ACC112 (cell line): Measurements from ENCODE around the gene FBLN1.

Source experiments
- H2AFZ ChIP-seq: fragments of 200-600 bp; sonication (generic); one replicate; pipeline ENCODE4 v1.6.0; 2017; ENCODE audit warnings: antibody characterized with exemption, low read length; ENCODE audit not compliant: unreplicated experiment
- H3K27ac ChIP-seq: fragments of 200-600 bp; sonication (generic); 2 replicates; pipeline ENCODE4 v1.5.1; 2014; ENCODE audit warnings: low read depth, mild to moderate bottlenecking, antibody characterized with exemption, low read length, moderate library complexity
- H3K27me3 ChIP-seq: fragments of 200-600 bp; sonication (generic); 2 replicates; pipeline ENCODE4 v1.6.1; 2014; ENCODE audit warnings: mild to moderate bottlenecking, antibody characterized with exemption, low read length, moderate library complexity, mixed read lengths; ENCODE audit not compliant: insufficient read depth
- H3K36me3 ChIP-seq: fragments of 200-600 bp; sonication (generic); 2 replicates; pipeline ENCODE4 v1.6.1; 2016; ENCODE audit warnings: mild to moderate bottlenecking, antibody characterized with exemption, low read length, moderate library complexity, mixed read lengths; ENCODE audit not compliant: insufficient read depth
- H3K4me1 ChIP-seq: fragments of 200-600 bp; sonication (generic); one replicate; pipeline ENCODE4 v1.6.1; 2016; ENCODE audit warnings: low read length, mixed read lengths; ENCODE audit not compliant: insufficient read depth, unreplicated experiment, control insufficient read depth
- H3K4me3 ChIP-seq: fragments of 200-600 bp; sonication (generic); 2 replicates; pipeline ENCODE4 v1.5.1; 2014; ENCODE audit warnings: mild to moderate bottlenecking, low read depth, low read length
- H3K79me2 ChIP-seq: fragments of 200-600 bp; sonication (generic); one replicate; pipeline ENCODE4 v1.6.0; 2016; ENCODE audit warnings: low read length; ENCODE audit not compliant: control insufficient read depth, unreplicated experiment, insufficient read depth

The FBLN1 gene

GRCh38 chr22:45503816-45504372, 1.2 kb downstream of the FBLN1 start:
- H3K27ac ChIP-seq: peak overlapping the region; percentile 42; the same call in 1 of the 2 replicates
- no peaks in the 10 kb centered on the region for H3K27me3 ChIP-seq
- peaks cover 3% of the 10 kb centered on the region for H3K4me1 ChIP-seq
- H3K36me3 ChIP-seq: no peaks in the 10 kb centered on the region
- peak overlapping the region; percentile 87 for H3K4me3 ChIP-seq
- peak overlapping the region; percentile 50 for H2AFZ ChIP-seq
- peaks cover 30% of the 10 kb centered on the region for H3K79me2 ChIP-seq

DNA sequence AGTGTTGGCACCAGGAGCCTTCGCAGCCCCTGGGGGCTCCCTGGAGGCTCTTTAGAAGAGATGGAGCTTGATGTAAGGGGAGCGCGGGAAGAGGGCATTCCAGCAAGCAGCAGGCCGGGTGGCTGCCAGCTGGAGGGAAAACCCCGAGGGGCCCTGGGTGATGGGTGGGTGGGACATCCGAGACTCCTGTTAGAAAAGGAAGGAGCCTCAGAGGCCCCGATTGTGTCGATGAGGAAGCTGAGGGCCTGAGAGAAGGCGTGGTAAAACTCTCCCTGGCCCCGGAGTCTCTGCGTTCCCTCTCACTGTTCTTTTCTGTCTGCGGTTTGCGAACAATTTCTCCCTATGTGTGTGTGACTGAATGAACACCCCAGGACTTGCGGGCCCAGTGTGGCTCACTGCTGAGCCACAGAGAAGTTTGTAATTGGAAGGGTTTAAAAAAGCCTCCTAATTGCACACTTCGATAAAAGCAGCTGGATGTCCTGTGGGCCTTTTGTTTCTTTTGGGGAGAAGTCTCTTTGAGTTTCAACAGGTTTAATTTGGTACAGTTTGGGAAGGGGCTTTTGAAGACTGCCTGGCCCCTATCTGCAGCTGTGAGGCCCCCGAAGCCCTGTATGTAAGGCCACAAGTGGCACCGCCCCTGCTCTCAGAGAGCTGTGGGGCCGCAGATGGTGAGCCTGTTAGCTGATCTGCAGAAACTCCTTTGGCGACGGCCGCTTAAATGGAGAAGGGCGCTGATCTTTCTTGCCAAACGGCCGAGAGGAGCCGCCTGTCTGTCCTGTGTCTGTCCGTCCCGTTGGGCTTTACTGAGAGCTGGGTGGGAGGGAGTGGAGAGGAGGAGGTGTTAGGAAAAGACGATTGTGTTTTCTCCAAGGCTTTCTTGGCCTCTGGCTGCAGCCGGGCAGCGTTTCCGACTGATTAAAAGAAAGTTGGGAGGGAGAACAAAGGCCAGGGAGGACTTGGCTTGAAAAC, 2.0 kb downstream of the FBLN1 start:
- Histone ChIP-seq H2AFZ (peak overlapping the region; percentile 62), H3K36me3 (no peaks in the 10 kb centered on the region), H3K79me2 (peaks cover 30% of the 10 kb centered on the region), H3K27me3 (no peaks in the 10 kb centered on the region), H3K4me3 (peak overlapping the region; percentile 87), H3K27ac (peak overlapping the region; percentile 42), H3K4me1 (peaks cover 3% of the 10 kb centered on the region)

DNA sequence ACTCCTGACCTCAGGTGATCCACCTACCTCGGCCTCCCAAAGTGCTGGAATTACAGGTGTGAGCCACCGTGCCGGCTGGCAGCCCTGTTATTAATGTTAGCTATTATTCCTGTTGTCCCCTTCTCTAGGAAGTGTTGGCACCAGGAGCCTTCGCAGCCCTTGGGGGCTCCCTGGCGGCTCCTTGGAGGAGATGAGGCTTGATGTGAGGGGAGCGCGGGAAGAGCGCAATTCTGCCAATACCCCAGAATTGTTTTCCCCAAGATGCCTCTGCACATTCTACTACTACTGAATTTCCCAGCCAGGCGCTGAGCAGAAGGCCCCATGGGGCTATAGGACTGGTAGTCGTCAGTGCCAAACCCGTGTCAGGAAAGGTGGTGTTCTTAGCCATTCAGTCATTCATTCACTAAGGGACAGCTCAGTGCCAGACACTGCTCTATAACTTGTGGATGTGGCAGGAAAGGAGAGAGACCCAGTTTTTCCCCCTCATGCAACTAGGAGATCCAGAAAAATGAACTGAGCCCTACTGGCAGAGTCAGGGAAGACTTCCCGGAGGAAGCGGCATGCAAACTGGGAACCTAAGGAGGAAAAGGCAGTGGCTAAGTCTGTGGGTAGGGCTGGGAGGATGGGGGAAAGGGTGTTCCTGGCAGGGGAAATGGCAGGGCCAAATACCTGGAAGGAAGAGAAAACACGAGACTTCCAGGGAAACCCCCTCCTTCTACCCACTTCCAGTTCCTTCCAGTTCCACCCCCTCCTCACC, 3.5 kb downstream of the FBLN1 start:
- Histone ChIP-seq H3K27ac (no peak overlapping the region), H3K27me3 (no peaks in the 10 kb centered on the region), H3K4me3 (no peak overlapping the region), H2AFZ (no peak overlapping the region), H3K4me1 (peaks cover 3% of the 10 kb centered on the region), H3K36me3 (no peaks in the 10 kb centered on the region), H3K79me2 (peaks cover 33% of the 10 kb centered on the region)

- Histone ChIP-seq H3K27me3 (no peaks in the 10 kb centered on the region), H2AFZ (no peak overlapping the region), H3K36me3 (no peaks in the 10 kb centered on the region), H3K4me1 (peaks cover 5% of the 10 kb centered on the region), H3K27ac (no peak overlapping the region), H3K79me2 (peaks cover 33% of the 10 kb centered on the region), H3K4me3 (no peak overlapping the region)
Measured at GRCh38 chr22:45506816-45507360, 4.2 kb downstream of the FBLN1 start.

DNA sequence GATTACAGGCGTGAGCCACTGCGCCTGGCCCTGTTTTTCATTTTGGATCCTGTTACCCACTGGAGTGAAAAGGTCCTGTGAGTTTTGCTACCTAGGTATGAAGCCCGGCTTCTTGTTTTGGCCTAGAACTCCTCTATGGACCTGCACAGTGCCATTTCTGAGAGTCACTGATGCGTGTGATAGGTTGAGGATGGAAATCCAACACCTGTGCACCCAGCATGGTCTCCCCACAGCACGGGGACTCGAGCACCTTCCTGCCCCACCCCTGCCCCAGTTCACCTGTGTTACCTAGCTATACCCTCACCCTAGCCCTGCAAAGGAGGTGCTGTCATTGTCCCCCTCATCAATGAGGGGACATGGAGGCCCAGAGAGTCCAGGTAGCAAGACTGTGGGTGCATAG, 5.1 kb downstream of the FBLN1 start:
- Histone ChIP-seq H3K4me3 (no peak overlapping the region), H3K79me2 (peaks cover 33% of the 10 kb centered on the region)

DNA sequence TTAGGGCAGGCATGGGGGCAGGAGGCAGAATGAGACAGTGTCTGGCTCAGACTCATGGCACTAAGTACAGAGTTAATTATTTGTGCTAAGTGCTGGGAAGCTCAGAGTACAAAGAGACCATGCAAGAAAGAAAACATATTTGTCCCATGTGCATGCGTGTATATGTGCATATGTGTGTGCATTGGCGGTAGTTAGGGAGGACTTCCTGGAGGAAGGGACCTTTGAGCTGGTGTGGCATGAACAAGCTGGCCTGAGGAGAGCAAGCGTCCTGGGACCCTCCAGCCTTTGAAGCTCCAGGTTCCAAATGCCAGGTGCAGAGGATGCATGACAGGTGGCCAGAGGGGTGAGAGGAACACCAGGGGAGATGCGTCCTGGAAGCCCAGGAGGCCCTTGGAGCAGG, 6.1 kb downstream of the FBLN1 start:
- no peaks in the 10 kb centered on the region for H3K27me3 ChIP-seq
- no peak overlapping the region for H3K27ac ChIP-seq
- H3K79me2 ChIP-seq: peaks cover 31% of the 10 kb centered on the region
- H2AFZ ChIP-seq: no peak overlapping the region
- H3K4me3 ChIP-seq: no peak overlapping the region
- peaks cover 17% of the 10 kb centered on the region for H3K4me1 ChIP-seq
- no peaks in the 10 kb centered on the region for H3K36me3 ChIP-seq

More for the DNA sequence above, 5.1 kb downstream of the FBLN1 start:
- H3K27ac ChIP-seq: no peak overlapping the region
- H3K36me3 ChIP-seq: no peaks in the 10 kb centered on the region
- no peak overlapping the region for H2AFZ ChIP-seq
- no peaks in the 10 kb centered on the region for H3K27me3 ChIP-seq
- H3K4me1 ChIP-seq: peaks cover 14% of the 10 kb centered on the region

- no peaks in the 10 kb centered on the region for H3K27me3 ChIP-seq
- no peak overlapping the region for H3K27ac ChIP-seq
- peaks cover 30% of the 10 kb centered on the region for H3K79me2 ChIP-seq
- H3K4me3 ChIP-seq: no peak overlapping the region
- no peak overlapping the region for H2AFZ ChIP-seq
- H3K4me1 ChIP-seq: peaks cover 14% of the 10 kb centered on the region
- no peaks in the 10 kb centered on the region for H3K36me3 ChIP-seq
Measured at GRCh38 chr22:45510376-45511232, 7.9 kb downstream of the FBLN1 start.

DNA sequence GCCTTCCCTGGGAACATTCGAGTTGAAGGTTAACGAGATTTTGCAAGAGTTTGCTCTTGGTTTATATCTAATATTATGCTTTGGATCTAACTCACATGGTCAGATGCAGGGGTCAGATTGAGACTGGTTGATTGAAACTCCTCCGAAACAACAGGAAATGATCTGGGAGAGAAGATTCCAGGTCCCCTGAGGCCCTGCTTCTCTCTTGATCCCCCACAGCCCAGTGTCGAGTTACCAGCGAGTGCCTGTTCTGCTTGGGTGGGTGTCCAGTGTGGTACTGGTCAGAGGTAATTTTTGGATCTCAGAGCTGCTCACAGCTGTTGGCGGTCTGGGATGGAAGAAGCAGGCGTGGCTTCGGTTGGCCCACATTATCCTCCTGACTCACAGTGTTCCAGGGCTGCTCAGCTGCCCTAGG, 9.2 kb downstream of the FBLN1 start:
- Histone ChIP-seq H3K27me3 (no peaks in the 10 kb centered on the region), H3K4me3 (no peak overlapping the region), H3K4me1 (peaks cover 18% of the 10 kb centered on the region), H3K79me2 (peaks cover 22% of the 10 kb centered on the region), H3K36me3 (no peaks in the 10 kb centered on the region), H3K27ac (peak overlapping the region; percentile 62), H2AFZ (peak overlapping the region; percentile 50)

DNA sequence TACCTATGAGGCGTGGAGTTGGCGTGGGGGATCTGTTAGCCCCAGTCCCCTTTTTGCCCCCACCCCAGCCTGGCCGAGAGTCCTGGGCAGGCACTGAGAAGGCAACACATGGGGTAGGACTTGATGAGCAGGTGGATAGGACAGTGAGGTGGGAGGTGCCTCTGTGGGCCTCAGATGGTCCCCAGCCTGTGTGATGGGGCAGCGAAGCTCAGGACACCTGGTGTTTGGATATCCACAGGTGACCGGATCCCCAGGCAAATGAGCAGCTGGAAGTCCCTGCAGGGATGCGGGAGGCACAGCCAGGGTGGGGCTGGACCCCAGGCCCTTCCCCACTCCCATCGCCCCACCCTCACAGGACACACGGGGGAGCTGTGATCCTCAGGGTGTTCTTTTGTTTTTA, 9.7 kb downstream of the FBLN1 start:
- H3K4me1 ChIP-seq: peaks cover 19% of the 10 kb centered on the region
- no peaks in the 10 kb centered on the region for H3K27me3 ChIP-seq
- H3K36me3 ChIP-seq: no peaks in the 10 kb centered on the region
- peak overlapping the region; percentile 62 for H3K27ac ChIP-seq
- peaks cover 18% of the 10 kb centered on the region for H3K79me2 ChIP-seq
- H2AFZ ChIP-seq: no peak overlapping the region
- H3K4me3 ChIP-seq: 0 out of 2 replicates have a peak overlapping the region, but pooled peaks have one; percentile 29
